Measurements from ENCODE around the gene TSSK3. TPM values are rescaled to one million over a fixed set of nuclear protein-coding genes. Genes with fewer than 3 reads are reported as not detected.

TSSK3 gene
- total RNA-seq, 2 experiments from 2014 or later: 0.98 TPM; not detected in 1

DNA sequence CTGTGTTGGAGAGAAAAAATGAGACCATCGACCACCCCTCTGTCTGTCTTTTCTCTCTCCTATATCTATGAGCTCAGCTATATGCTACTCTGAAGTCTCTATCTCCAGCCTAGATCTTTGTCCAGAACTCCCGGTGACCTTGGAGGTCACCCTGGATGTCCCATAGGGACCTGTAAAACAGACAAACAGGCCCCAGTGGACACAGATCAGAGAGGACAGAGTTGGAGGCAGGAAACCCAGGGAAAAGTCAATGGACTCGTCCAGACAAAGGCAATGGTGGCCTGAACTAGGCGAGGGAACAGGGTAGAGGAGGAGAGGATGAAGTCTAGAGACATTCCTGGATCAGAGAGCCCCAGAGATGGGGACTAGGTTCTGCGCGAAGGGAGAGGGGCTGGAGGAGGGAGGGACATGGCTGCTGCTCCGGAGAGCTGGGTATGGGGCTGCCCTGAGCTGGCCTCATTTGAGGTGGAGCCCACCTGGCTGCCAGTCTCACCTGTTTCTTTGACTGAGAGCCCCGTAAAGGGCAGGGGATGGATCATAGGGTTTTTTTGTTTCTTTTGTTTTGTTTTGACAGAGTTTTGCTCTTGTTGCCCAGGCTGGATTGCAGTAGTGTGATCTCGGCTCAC is 15.7 kb upstream of the TSSK3 start:
- H3K27me3 Mint-ChIP-seq: no peaks in the 10 kb centered on the region
- Histone ChIP-seq H3K36me3 (ENCODE audit: insufficient read depth, low read length) (no peaks in the 10 kb centered on the region), H3K27me3 (ENCODE audit: control insufficient read depth in 1 of 2, insufficient read depth in 2 of 2, low read length in 2 of 2) (no peaks in the 10 kb centered on the region), H3K4me1 (ENCODE audit: insufficient read depth, low read length) (peaks cover 57% of the 10 kb centered on the region), H3K4me3 (ENCODE audit: low read length) (no peak overlapping the region), H3K9me3 (ENCODE audit: control insufficient read depth in 1 of 2, insufficient read depth in 1 of 2, low read length in 2 of 2) (peaks cover 0 to 8% of the 10 kb centered on the region in 2 experiments), H3K27ac (ENCODE audit: low read depth in 1 of 2, low read length in 2 of 2) (no peak overlapping the region)
- H3K36me3 Mint-ChIP-seq (ENCODE audit: low read depth): no peaks in the 10 kb centered on the region
- no peak overlapping the region for H3K27ac Mint-ChIP-seq
- ChIA-PET CTCF (no interaction called here), POLR2A (interaction anchor here (0.6 to 3.4 kb wide), 2 partner anchors 10 to 149 kb away, joined by 3 to 23 read pairs; partner anchors contain the start of gene MARCKSL1)
- no peak for ATAC-seq (ENCODE audit: poor library complexity)
- no peak for DNase-seq
- H3K9me3 Mint-ChIP-seq: no peaks in the 10 kb centered on the region
- intact Hi-C loops (cut with DNase I, micrococcal nuclease): no loop called here
- TF ChIP-seq, protein P1, sequence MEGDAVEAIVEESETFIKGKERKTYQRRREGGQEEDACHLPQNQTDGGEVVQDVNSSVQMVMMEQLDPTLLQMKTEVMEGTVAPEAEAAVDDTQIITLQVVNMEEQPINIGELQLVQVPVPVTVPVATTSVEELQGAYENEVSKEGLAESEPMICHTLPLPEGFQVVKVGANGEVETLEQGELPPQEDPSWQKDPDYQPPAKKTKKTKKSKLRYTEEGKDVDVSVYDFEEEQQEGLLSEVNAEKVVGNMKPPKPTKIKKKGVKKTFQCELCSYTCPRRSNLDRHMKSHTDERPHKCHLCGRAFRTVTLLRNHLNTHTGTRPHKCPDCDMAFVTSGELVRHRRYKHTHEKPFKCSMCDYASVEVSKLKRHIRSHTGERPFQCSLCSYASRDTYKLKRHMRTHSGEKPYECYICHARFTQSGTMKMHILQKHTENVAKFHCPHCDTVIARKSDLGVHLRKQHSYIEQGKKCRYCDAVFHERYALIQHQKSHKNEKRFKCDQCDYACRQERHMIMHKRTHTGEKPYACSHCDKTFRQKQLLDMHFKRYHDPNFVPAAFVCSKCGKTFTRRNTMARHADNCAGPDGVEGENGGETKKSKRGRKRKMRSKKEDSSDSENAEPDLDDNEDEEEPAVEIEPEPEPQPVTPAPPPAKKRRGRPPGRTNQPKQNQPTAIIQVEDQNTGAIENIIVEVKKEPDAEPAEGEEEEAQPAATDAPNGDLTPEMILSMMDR (IDR thresholded peaks at IDR 0.05): no peak
- peak overlapping the region; percentile 4 for H3K4me3 Mint-ChIP-seq
- H3K4me1 Mint-ChIP-seq (ENCODE audit: low read depth): peaks cover 56% of the 10 kb centered on the region

DNA sequence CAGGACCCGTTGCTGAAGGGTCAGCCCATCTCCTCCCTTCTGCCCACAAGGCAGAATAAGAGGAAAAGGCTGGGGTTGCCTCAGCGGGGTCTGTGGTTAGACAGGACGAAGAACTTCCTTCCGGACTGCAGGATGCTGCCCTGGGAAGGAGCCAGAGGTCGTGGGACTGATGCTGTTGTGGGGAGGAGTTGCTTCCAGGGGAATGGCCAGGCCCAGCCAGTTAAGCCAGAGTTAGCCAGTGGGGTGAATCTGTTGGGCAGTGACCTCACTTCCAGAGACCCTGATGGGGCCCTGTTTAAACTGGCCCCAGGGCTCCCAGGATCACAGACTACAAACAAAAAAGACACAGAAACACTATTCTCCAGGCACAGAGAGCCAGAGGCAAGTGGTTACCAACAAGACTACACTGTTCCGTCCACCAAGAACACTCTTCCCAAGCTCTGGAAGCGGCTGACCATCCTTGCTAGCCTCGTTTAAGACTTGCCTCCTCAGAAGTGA is 13.1 kb upstream of the TSSK3 start:
- Histone ChIP-seq H3K36me3 (ENCODE audit: insufficient read depth, low read length) (no peaks in the 10 kb centered on the region), H3K4me3 (ENCODE audit: low read length) (no peak overlapping the region), H3K9me3 (ENCODE audit: control insufficient read depth in 1 of 2, insufficient read depth in 1 of 2, low read length in 2 of 2) (peaks cover 0 to 8% of the 10 kb centered on the region in 2 experiments), H3K27ac (ENCODE audit: low read depth in 1 of 2, low read length in 2 of 2) (no peak overlapping the region), H3K27me3 (ENCODE audit: control insufficient read depth in 1 of 2, insufficient read depth in 2 of 2, low read length in 2 of 2) (no peaks in the 10 kb centered on the region), H3K4me1 (ENCODE audit: insufficient read depth, low read length) (peaks cover 66% of the 10 kb centered on the region)
- intact Hi-C loops (cut with DNase I, micrococcal nuclease): no loop called here
- ChIA-PET CTCF (interaction anchor here (1.5 kb wide), 1 partner anchor 13 kb away, joined by 3 read pairs; the partner anchor contains the start of gene MARCKSL1), POLR2A (interaction anchor here (2.0 to 2.7 kb wide), 2 partner anchors 13 to 45 kb away, joined by 4 to 26 read pairs; partner anchors contain the start of genes BSDC1 and MARCKSL1)
- H3K4me1 Mint-ChIP-seq (ENCODE audit: low read depth): peaks cover 68% of the 10 kb centered on the region
- no peaks in the 10 kb centered on the region for H3K9me3 Mint-ChIP-seq
- DNase-seq: peak in 3 of 14 experiments; percentile 8 to 42 (median 35)
- H3K27me3 Mint-ChIP-seq: no peaks in the 10 kb centered on the region
- no peaks in the 10 kb centered on the region for H3K36me3 Mint-ChIP-seq (ENCODE audit: low read depth)
- no peak overlapping the region for H3K27ac Mint-ChIP-seq
- no peak overlapping the region for H3K4me3 Mint-ChIP-seq
- ATAC-seq (ENCODE audit: poor library complexity): no peak
- TF ChIP-seq, protein P1 (IDR thresholded peaks at IDR 0.05): no peak

DNA sequence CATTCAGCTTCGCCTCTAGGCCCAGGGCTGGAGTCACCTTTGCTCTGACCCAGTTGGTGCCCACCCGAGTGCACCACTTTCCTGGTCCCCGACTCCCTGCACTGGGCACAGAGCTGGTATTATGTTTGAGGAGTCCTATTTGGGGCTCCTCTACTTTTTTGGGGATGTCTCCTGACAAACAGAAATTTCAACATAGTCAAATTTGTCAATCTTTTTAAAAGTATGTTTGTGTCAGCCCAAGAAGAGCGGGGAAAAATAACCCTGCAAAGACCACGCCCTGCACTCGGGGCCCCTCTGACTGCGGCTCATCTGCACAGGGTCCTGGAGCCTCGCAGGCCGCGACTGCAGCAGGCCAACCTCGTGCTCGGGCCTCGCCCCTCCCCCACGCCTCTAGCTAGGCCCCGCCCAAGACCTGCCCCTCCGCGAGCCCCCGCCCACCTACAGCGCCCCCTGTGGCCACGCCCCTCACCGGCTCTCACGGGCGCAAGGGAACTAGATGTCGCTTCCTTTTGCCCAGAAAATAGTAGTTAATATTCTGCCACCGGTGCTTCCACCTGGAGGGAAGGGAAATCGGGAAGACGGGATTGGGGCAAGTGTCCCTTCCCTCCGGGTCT is 11.4 kb upstream of the TSSK3 start:
- Mint-ChIP-seq H3K27ac (peak overlapping the region; percentile 76), H3K27me3 (no peaks in the 10 kb centered on the region), H3K4me1 (ENCODE audit: low read depth) (peaks cover 59% of the 10 kb centered on the region), H3K9me3 (no peaks in the 10 kb centered on the region), H3K4me3 (peak overlapping the region; percentile 87), H3K36me3 (ENCODE audit: low read depth) (peaks cover 6% of the 10 kb centered on the region)
- H3K4me3 ChIP-seq (ENCODE audit: low read length): peak overlapping the region; percentile 52
- H3K27me3 ChIP-seq (ENCODE audit: control insufficient read depth in 1 of 2, insufficient read depth in 2 of 2, low read length in 2 of 2): no peaks in the 10 kb centered on the region
- peaks cover 52% of the 10 kb centered on the region for H3K4me1 ChIP-seq (ENCODE audit: insufficient read depth, low read length)
- peak overlapping the region; percentile 27 to 44 for H3K27ac ChIP-seq (ENCODE audit: low read depth in 1 of 2, low read length in 2 of 2)
- CTCF ChIA-PET: interaction anchor here (0.7 to 1.8 kb wide), 9 partner anchors 9 to 150 kb away, joined by 3 to 9 read pairs (median 4); partner anchors contain the start of genes BSDC1, CCDC28B, MARCKSL1 and TSSK3
- peak in 6 of 14 experiments; percentile 68 to 89 (median 78) for DNase-seq
- intact Hi-C loops (cut with DNase I, micrococcal nuclease): loop anchor here (1.0 to 5.0 kb wide), 3 partner anchors 15 to 54 kb away; partner anchors contain the start of genes BSDC1 (in 2 of the 2) and MARCKSL1 (in 1 of the 2)
- peaks cover 0 to 8% of the 10 kb centered on the region in 2 experiments for H3K9me3 ChIP-seq (ENCODE audit: control insufficient read depth in 1 of 2, insufficient read depth in 1 of 2, low read length in 2 of 2)
- peak; percentile 77 for ATAC-seq (ENCODE audit: poor library complexity)
- POLR2A ChIA-PET: interaction anchor here (0.8 to 5.9 kb wide), 5 partner anchors 14 to 151 kb away, joined by 4 to 72 read pairs (median 16); partner anchors contain the start of genes BSDC1, CCDC28B, HDAC1 and MARCKSL1
- TF ChIP-seq, protein P1 (IDR thresholded peaks at IDR 0.05): peak; percentile 73
- no peaks in the 10 kb centered on the region for H3K36me3 ChIP-seq (ENCODE audit: insufficient read depth, low read length)
